ELF-1 (cell line): ENCODE results near the gene MXD4.

ENCODE experiments used
- DNase-seq: peaks from one replicate; pipeline ENCODE4 v3.0.0-alpha.2; 2016; ENCODE audit warnings: low read depth, low spot score

Gene MXD4

GRCh38 chr4:2292646-2293108 lies 30.8 kb upstream of the MXD4 start:
- DNase-seq = no peak

GRCh38 chr4:2291705-2292645 lies 30.1 kb upstream of the MXD4 start:
- no peak for DNase-seq

GRCh38 chr4:2290974-2291704 lies 29.2 kb upstream of the MXD4 start:
- no peak for DNase-seq

- no peak for DNase-seq
Observed at GRCh38 chr4:2290488-2290887, 28.6 kb upstream of the MXD4 start.

GRCh38 chr4:2289955-2290333 lies 28.0 kb upstream of the MXD4 start:
- DNase-seq = no peak

GRCh38 chr4:2289311-2289954 lies 27.5 kb upstream of the MXD4 start:
- no peak for DNase-seq

GRCh38 chr4:2288051-2288541 lies 26.2 kb upstream of the MXD4 start:
- no peak for DNase-seq

- no peak for DNase-seq
Observed at GRCh38 chr4:2287594-2287915, 25.6 kb upstream of the MXD4 start.

- no peak for DNase-seq
Observed at GRCh38 chr4:2286904-2287593, 25.1 kb upstream of the MXD4 start.

- no peak for DNase-seq
Observed at GRCh38 chr4:2285613-2286381, 23.9 kb upstream of the MXD4 start.

GRCh38 chr4:2284934-2285612 lies 23.2 kb upstream of the MXD4 start:
- no peak for DNase-seq

GRCh38 chr4:2284161-2284933 lies 22.4 kb upstream of the MXD4 start:
- no peak for DNase-seq

- DNase-seq = no peak
Observed at GRCh38 chr4:2283199-2283711, 21.3 kb upstream of the MXD4 start.

- no peak for DNase-seq
Observed at GRCh38 chr4:2281575-2282343, 19.9 kb upstream of the MXD4 start.

- no peak for DNase-seq
Observed at GRCh38 chr4:2280531-2281300, 18.8 kb upstream of the MXD4 start.

GRCh38 chr4:2277956-2278355 lies 16.0 kb upstream of the MXD4 start:
- DNase-seq = no peak

GRCh38 chr4:2276581-2277325 lies 14.8 kb upstream of the MXD4 start:
- DNase-seq = no peak
